ENCODE data around the gene NFATC3.

DNA sequence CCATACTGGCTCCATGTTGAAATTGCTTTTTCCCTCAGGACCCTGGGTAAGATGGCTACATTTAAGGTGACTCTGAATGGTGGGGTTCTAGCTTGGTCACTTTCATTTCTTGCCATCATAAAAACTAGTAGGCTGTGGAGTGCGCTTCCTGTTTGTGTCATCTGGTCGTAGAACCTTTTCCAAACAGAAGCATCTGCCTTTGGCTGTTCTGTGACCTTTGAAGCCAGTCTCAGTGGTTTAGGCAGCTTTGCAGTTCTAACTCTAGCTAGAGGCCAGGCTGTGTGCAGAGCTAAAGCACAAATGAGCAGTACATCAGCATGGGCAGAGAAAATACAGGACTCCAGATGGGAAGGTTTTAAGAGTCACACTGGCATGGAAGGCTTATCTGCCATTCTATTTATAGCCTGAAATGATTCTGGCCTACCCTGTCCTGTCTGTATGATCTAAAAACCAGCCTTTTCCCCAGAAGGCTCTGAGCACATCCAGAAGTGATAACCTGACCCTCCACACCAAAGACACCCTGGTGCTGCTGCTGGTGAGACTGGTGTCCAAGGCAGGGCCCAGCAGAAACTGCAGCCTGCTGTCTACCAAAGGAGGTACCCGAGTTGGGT lies 142.1 kb downstream of the NFATC3 start:
- TF ChIP-seq, protein P1, sequence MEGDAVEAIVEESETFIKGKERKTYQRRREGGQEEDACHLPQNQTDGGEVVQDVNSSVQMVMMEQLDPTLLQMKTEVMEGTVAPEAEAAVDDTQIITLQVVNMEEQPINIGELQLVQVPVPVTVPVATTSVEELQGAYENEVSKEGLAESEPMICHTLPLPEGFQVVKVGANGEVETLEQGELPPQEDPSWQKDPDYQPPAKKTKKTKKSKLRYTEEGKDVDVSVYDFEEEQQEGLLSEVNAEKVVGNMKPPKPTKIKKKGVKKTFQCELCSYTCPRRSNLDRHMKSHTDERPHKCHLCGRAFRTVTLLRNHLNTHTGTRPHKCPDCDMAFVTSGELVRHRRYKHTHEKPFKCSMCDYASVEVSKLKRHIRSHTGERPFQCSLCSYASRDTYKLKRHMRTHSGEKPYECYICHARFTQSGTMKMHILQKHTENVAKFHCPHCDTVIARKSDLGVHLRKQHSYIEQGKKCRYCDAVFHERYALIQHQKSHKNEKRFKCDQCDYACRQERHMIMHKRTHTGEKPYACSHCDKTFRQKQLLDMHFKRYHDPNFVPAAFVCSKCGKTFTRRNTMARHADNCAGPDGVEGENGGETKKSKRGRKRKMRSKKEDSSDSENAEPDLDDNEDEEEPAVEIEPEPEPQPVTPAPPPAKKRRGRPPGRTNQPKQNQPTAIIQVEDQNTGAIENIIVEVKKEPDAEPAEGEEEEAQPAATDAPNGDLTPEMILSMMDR (IDR thresholded peaks at IDR 0.05; ENCODE audit: low read depth, low read length), result no peak
- TF ChIP-seq POLR2A (IDR thresholded peaks at IDR 0.05; ENCODE audit: extremely low read depth, insufficient read length), result no peak
- TF ChIP-seq, protein P2, sequence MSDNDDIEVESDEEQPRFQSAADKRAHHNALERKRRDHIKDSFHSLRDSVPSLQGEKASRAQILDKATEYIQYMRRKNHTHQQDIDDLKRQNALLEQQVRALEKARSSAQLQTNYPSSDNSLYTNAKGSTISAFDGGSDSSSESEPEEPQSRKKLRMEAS (IDR thresholded peaks at IDR 0.05; ENCODE audit: low read depth, low read length), result no peak
